ENCODE results near the gene STING1. TPM values are rescaled to one million over a fixed set of nuclear protein-coding genes. Genes with fewer than 3 reads are reported as not detected.
"Not testable (repeated sequence)": the region's sequence is repeated elsewhere in the genome, so short reads cannot be mapped to it uniquely, and the experiment has no call there.

STING1 gene
- polyA plus RNA-seq, 1 donor from 2014 or later: 3.8 TPM

DNA sequence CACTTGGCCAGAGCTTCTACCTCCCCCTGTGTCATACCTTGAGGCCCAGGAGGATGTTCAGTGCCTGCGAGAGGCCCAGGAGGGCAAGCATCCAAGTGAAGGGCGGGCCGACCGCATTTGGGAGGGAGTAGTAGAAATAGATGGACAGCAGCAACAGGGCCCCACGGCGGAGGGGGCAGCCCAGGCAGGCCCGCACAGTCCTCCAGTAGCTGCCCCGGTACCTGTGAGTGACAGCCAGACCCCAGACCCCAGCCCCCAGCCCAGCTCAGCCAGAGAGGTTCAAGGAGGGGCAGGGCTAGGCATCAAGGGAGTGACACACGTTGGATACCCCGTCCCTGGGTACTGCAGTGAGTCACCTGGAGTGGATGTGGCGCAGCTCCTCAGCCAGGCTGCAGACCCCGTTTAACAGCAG is 1.4 kb downstream of the STING1 start:
- Mint-ChIP-seq H3K4me1 (peaks cover 11 to 13% (median 12%) of the 10 kb centered on the region in 3 donors), H3K36me3 (no peaks in the 10 kb centered on the region), H3K27me3 (no peaks in the 10 kb centered on the region), H3K9me3 (no peaks in the 10 kb centered on the region), H3K27ac (no peak overlapping the region), H3K4me3 (peak overlapping the region in 2 of 4 donors; percentile 52 to 82)

GRCh38 chr5:139479729-139480128 is 2.8 kb downstream of the STING1 start:
- not testable (repeated sequence) for H3K9me3 Mint-ChIP-seq, H3K4me3 Mint-ChIP-seq, H3K36me3 Mint-ChIP-seq, H3K27ac Mint-ChIP-seq, H3K27me3 Mint-ChIP-seq
- peaks cover 13 to 17% (median 15%) of the 10 kb centered on the region in 3 donors for H3K4me1 Mint-ChIP-seq

DNA sequence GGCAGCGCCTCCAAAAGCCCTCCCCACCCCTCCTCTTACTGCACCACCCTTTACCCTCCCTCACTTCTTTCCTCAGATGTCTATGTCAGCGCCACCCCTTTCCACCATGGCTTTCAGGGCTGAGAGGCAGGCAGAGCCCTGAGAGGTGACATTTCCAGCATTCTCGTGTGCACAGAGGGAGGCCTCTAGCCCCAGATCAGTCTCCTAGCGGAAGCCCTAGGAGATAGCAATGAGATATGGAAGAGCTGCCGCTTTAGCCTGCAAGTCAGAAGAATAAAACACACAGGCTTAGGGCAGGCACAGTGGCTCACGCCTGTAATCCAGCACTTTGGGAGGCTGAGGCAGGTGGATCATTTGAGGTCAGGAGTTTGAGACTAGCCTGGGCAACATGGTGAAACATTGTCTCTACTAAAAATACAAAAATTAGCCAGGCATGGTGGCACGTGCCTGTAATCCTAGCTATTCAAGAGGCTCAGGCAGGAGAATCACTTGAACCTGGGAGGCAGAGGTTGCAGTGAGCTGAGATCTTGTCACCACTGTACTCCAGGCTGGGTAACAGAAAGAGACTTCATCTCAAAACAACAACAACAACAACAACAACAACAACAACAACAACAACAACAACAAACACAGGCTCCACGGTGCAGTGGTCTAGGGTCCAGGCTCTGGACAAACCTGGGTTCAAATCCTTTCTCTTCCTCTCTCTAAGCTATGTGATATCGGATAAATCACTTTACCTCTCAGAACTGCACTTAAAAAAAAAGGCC is 3.7 kb downstream of the STING1 start:
- H3K27me3 Mint-ChIP-seq, H3K27ac Mint-ChIP-seq, H3K36me3 Mint-ChIP-seq, H3K9me3 Mint-ChIP-seq, H3K4me3 Mint-ChIP-seq: not testable (repeated sequence)
- H3K4me1 Mint-ChIP-seq: peaks cover 13 to 17% (median 15%) of the 10 kb centered on the region in 3 donors

DNA sequence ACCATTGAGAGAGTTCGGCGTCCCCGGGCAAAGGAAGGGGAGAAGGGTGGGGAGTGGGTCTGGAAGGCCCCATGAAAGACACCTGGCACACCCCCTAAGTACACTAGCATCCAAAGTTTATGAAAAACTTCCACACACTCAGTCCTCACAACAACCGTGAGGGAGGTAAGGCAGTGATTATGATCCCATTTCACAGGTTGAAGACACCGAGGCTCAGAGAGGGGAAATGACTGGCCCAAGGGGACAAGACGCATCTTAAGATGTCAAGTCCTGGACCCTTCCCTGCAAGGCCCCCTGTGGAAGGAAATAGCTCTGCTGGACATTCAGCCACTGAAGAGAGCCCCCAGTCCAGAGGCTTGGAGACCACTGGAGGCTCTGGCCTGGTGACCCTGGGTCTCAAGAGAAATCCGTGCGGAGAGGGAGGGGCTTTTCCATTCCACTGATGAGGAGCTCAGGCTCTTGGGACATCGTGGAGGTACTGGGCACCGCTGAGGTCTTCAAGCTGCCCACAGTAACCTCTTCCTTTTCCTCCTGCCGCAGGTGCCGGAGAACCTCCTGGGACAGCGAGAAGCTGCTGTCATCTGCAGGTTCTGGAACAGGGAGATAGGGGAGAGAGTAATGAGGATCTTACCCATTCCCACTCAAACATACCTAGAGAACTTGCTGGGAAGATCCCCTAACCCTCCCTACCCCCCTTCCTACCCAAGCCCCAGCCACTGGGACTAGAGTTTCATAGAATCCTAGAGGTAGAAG is 6.5 kb downstream of the STING1 start:
- Mint-ChIP-seq H3K4me3 (no peak overlapping the region), H3K27me3 (no peaks in the 10 kb centered on the region), H3K4me1 (peaks cover 6 to 8% (median 7%) of the 10 kb centered on the region in 3 donors), H3K27ac (peak overlapping the region in 1 of 3 donors; percentile 16), H3K9me3 (peaks cover 0 to 2% (median 0%) of the 10 kb centered on the region in 3 donors), H3K36me3 (peaks cover 3% of the 10 kb centered on the region)

DNA sequence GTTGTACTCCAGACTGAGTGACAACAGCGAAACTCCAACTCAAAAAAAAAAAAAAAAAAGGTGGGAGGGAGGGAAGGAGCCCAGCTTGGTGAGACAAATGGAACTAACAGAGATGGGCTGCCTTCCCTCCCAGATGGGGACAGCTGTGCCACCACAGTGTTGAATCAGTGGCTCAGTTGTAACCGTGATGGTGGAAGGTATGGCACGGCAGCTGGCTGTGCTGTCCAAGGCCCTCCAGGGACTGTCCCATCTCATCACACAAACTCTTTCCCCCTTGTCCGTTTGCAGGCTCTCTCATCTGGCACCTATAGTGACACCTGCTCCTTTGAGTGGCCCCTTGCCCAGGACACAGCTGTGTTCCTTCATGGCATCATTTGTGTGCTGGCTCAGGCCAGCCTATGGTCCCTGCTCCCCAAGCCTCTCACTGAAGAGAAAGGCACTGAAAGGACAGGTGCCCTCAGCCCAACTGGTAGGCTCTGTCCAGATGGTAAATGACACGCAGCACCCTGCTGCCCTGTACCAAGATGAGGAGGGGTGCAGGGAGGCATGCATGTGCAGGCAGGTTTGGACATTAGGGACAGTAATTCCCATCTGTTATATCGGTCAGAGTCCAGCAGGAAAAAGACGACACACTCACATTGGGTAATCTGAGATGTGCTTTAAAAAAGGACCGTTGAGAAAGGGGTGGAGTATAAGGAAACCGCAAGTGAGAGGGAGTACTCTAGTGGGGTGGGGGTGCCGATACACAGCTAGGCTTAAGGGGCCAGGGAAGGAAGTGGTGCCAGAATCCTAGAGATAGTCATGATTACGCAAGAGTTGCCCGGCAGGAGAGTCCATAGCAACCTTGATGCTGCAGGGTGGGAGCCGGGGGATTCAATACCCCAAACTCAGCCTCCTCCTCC is 7.4 kb downstream of the STING1 start:
- Mint-ChIP-seq H3K36me3 (peaks cover 3% of the 10 kb centered on the region), H3K27me3 (no peaks in the 10 kb centered on the region), H3K27ac (peak overlapping the region in 1 of 3 donors; percentile 76), H3K9me3 (peaks cover 0 to 2% (median 0%) of the 10 kb centered on the region in 3 donors), H3K4me1 (peaks cover 0 to 11% (median 9%) of the 10 kb centered on the region in 3 donors), H3K4me3 (no peak overlapping the region)

DNA sequence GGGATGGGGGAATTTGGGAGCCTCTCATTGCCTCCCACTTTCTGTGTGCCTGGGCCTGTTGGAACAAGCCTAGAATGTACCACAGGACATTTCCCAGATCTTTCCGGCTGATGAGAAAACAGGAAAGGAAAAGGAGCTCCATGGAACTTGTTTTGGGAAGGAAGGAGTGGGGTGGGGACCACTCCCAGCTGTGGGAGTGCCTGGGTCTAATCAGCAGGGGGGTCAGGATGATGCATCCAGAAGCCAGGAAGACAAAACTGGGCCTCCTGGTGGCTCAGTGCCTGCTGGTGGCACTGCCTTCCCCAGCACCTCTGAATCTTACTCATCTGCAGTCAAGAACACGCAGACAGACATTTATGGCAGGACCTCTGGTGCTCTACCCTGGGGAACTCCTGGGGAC is 9.0 kb downstream of the STING1 start:
- no peak overlapping the region for H3K27ac Mint-ChIP-seq
- H3K27me3 Mint-ChIP-seq: peaks cover 3% of the 10 kb centered on the region
- peaks cover 6% of the 10 kb centered on the region for H3K36me3 Mint-ChIP-seq
- H3K9me3 Mint-ChIP-seq: peaks cover 0 to 2% (median 0%) of the 10 kb centered on the region in 3 donors
- H3K4me3 Mint-ChIP-seq: no peak overlapping the region
- peaks cover 0 to 11% (median 9%) of the 10 kb centered on the region in 3 donors for H3K4me1 Mint-ChIP-seq

DNA sequence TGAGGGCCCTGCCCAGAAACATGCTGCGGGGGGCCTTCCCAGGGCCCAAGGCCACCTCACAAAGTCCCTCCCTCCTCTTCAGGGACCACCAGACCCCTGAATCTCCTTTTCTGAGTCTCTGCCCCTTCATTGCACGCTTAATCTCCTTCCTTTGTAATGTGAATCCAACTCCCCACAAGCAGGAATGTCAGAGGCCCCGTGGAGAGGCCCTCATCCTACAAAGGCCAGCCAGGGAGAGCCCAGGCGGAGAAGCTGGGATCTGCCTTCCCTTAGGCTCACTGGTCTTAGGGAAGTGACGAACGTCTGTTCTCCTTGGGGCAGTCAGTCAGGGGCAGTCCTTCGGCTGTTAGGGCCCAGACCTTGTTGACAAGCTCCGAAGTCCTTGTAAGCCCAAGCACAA is 9.5 kb downstream of the STING1 start:
- peaks cover 0 to 11% (median 9%) of the 10 kb centered on the region in 3 donors for H3K4me1 Mint-ChIP-seq
- peaks cover 0 to 2% (median 0%) of the 10 kb centered on the region in 3 donors for H3K9me3 Mint-ChIP-seq
- H3K27ac Mint-ChIP-seq: no peak overlapping the region
- H3K27me3 Mint-ChIP-seq: peaks cover 3% of the 10 kb centered on the region
- no peak overlapping the region for H3K4me3 Mint-ChIP-seq
- peaks cover 6% of the 10 kb centered on the region for H3K36me3 Mint-ChIP-seq

GRCh38 chr5:139472386-139473030 is 10.1 kb downstream of the STING1 start:
- peaks cover 6% of the 10 kb centered on the region for H3K36me3 Mint-ChIP-seq
- peak overlapping the region in 2 of 4 donors; percentile 26 to 67 for H3K4me3 Mint-ChIP-seq
- peaks cover 0 to 2% (median 0%) of the 10 kb centered on the region in 3 donors for H3K9me3 Mint-ChIP-seq
- peaks cover 0 to 11% (median 9%) of the 10 kb centered on the region in 3 donors for H3K4me1 Mint-ChIP-seq
- H3K27me3 Mint-ChIP-seq: peaks cover 3% of the 10 kb centered on the region
- peak overlapping the region in 1 of 3 donors; percentile 83 for H3K27ac Mint-ChIP-seq

DNA sequence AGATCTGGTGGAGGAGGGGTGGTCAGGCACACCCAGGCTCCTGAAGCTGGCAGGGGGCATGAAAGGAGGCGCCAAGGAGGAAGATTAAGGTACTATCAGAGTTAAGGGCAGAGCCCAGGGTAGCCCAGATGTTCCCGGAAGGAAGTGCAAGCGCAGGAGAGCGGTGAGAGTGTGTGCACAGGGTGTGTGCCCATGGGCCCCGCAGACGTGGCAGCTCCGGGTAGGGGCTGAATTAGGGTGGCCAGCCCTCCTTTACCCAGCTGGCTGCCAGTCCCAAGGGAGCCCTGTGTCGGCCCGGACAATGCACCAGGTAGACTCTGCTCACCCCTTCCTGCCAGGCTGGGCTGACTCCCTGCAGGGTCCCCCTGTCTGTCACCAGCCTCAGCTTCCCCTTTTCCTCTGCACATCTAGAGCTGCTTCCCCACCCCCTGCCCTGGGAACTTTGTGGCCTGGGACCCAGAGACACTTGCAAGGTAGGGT is 11.7 kb downstream of the STING1 start, which contains the start of gene SMIM33:
Gene SMIM33, plus strand, starts transcription at position 184 of the 480 bp plus-strand sequence. Its CDS starts 118 bp downstream, at position 302.
- Mint-ChIP-seq H3K9me3 (peaks cover 0 to 2% (median 0%) of the 10 kb centered on the region in 3 donors), H3K4me3 (peak within 1 kb of the TSS in 3 of 4 donors; percentile 25 to 90 (median 88)), H3K27ac (peak within 1 kb of the TSS in 1 of 3 donors; percentile 71), H3K36me3 (peaks cover 6% of the 10 kb centered on the region), H3K27me3 (peaks cover 8% of the 10 kb centered on the region), H3K4me1 (peaks cover 0 to 11% (median 9%) of the 10 kb centered on the region in 3 donors)

GRCh38 chr5:139468421-139468931 is 14.1 kb downstream of the STING1 start:
- peaks cover 8% of the 10 kb centered on the region for H3K27me3 Mint-ChIP-seq
- peaks cover 3% of the 10 kb centered on the region for H3K36me3 Mint-ChIP-seq
- H3K9me3 Mint-ChIP-seq: no peaks in the 10 kb centered on the region
- H3K27ac Mint-ChIP-seq: no peak overlapping the region
- no peak overlapping the region for H3K4me3 Mint-ChIP-seq
- peaks cover 0 to 6% (median 4%) of the 10 kb centered on the region in 3 donors for H3K4me1 Mint-ChIP-seq

DNA sequence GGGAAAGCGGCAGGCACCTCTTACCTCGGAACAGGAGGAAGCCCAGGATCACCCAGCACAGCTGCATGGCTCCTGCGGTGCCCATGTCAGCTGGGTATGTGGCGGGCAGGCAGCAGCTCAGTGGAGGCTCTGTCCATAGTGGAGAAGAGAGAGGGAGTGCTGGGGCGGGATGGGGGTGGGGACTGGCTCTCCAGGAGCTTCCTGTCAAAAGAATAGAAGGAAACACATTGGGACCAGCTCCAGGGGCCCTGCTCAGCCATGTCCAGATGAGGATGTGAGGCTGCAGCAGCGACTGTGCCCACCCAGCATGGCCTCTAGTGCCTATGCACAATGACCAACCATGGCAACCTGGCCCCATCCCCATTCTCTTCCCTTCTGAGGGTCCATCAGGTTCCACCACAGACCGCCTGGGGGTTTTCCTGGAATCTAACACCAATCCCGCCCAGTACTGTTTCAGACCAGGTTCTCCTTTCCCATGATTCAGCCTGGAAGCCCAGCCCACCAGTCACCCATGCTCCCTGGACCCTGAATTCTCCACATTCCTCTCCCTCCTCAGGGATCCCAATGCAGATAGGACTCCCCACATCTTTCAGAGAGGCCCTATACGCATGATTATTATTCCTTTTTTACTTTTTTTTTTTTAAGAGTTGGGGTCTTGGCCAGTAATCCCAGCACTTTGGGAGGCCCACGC is 19.8 kb downstream of the STING1 start, which contains the start of gene ECSCR:
Gene ECSCR, minus strand, starts transcription at position 158 of the 691 bp plus-strand sequence. Its CDS starts 73 bp downstream, at position 85.
- no peak within 1 kb of the TSS for H3K27ac Mint-ChIP-seq
- H3K4me1 Mint-ChIP-seq: peaks cover 5 to 8% (median 7%) of the 10 kb centered on the region in 3 donors
- H3K36me3 Mint-ChIP-seq: no peaks in the 10 kb centered on the region
- H3K4me3 Mint-ChIP-seq: peak within 1 kb of the TSS in 1 of 4 donors; percentile 73
- peaks cover 6% of the 10 kb centered on the region for H3K27me3 Mint-ChIP-seq
- no peaks in the 10 kb centered on the region for H3K9me3 Mint-ChIP-seq

- no peak overlapping the region for H3K27ac Mint-ChIP-seq
- H3K9me3 Mint-ChIP-seq: no peaks in the 10 kb centered on the region
- peaks cover 4% of the 10 kb centered on the region for H3K27me3 Mint-ChIP-seq
- no peaks in the 10 kb centered on the region for H3K36me3 Mint-ChIP-seq
- no peak overlapping the region for H3K4me3 Mint-ChIP-seq
- H3K4me1 Mint-ChIP-seq: peaks cover 5 to 8% (median 7%) of the 10 kb centered on the region in 3 donors
These were observed 20.9 kb downstream of the STING1 start for GRCh38 chr5:139461698-139462097.

GRCh38 chr5:139461176-139461575 is 21.4 kb downstream of the STING1 start:
- Mint-ChIP-seq H3K27ac (no peak overlapping the region), H3K27me3 (peaks cover 3% of the 10 kb centered on the region), H3K4me1 (peaks cover 7 to 13% (median 7%) of the 10 kb centered on the region in 3 donors), H3K4me3 (no peak overlapping the region), H3K36me3 (no peaks in the 10 kb centered on the region), H3K9me3 (no peaks in the 10 kb centered on the region)

All from IgD-negative memory B cell (primary cell).